CD4-positive, alpha-beta T cell treated with Interleukin-15 for 1 hour (primary cell): ENCODE results near the gene SLC2A2.
"Not testable (repeated sequence)": the region's sequence is repeated elsewhere in the genome, so short reads cannot be mapped to it uniquely, and the experiment has no call there.

Experiments used
- DNase-seq: peaks from one replicate; pipeline ENCODE4 v3.0.0-alpha.2; 2020

SLC2A2 gene

GRCh38 chr3:170980399-170980798 is 46.1 kb downstream of the SLC2A2 start:
- no peak for DNase-seq

- no peak for DNase-seq
Observed at GRCh38 chr3:170977949-170978745, 48.4 kb downstream of the SLC2A2 start.

GRCh38 chr3:170976190-170976519 is 50.4 kb downstream of the SLC2A2 start:
- DNase-seq, result no peak

DNA sequence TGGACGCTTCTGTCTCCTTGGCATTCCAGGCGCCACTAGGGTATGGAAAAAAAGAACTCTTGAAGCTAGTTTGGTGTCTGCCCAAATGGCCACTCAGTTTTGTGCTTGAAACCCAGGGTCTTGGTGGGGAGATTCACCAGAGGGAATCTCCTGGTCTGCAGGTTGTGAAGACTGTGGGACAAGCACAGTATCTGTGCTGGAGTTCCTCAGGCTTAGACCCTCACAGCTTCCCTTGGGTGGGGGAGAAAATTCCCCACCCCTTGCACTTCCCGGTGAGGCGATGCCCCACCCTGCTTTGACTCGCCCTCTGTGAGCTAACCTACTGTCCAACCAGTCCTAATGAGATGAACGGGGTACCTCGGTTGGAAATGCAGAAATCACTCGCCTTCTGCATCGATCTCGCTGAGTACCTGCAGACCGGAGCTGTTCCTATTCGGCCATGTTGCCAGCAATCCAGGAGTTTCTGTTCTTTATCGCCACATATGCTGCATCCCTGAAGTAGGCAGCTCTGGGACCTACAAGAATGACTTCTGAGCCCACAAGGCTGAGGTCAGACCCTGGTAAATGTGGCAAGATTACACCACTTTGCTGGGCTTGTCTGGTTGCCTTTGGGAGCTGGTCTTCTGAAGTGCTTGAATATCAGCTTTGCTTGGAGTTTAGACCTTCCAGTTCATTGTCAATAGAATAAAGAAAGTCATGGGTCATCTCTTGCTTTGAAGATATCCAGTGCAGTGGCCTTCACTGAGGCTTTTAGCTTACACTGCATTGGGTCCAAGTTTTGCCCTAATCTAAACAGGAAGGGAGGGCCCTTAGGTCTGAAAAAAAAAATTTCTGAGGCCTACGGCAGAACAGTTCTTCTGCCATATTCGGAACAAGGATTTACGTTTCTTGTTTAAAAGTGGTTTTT is 51.0 kb downstream of the SLC2A2 start:
- DNase-seq, result no peak

GRCh38 chr3:170974872-170975271 is 51.6 kb downstream of the SLC2A2 start:
- no peak for DNase-seq

- not testable (repeated sequence) for DNase-seq
Observed at GRCh38 chr3:170972917-170973316, 53.6 kb downstream of the SLC2A2 start.

DNA sequence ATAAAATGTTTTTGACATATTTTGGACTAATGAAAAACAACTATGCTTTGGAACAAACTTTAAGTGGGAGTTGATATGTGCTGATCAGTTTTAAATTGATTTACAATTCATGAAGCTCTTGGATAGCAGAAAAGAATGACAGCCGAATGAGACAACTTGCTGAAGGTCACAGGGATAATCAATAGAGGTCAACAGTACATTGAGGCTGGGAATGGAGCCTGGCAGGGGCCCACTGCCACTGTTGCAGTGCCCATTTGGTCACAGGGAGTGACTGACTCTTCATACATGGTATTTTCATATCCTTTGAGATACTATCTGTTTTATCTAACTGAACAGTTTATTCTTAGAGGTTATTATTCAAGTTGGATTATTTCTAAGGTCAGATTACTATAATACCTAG is 59.4 kb downstream of the SLC2A2 start:
- no peak for DNase-seq

- DNase-seq, result no peak
Observed at GRCh38 chr3:170966495-170966894, 60.0 kb downstream of the SLC2A2 start.

DNA sequence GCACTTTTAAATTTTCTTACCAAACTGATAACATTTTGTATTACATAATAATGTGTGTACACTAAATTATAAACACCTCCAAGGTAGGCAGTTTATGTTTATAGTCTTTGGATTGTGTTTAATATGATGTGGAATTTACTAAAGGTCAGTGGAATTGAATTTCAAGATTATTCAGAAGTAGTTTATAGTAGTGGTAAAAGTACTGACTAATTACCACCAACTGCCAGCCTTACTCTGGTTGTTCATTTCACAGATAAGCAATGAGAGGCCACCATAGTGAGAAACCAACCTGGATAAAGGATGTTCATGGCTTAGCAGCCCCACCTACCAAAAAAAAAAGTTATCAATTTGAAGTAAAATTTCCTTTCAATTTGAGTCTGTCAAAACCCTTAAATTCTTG is 64.1 kb downstream of the SLC2A2 start:
- DNase-seq, result no peak

DNA sequence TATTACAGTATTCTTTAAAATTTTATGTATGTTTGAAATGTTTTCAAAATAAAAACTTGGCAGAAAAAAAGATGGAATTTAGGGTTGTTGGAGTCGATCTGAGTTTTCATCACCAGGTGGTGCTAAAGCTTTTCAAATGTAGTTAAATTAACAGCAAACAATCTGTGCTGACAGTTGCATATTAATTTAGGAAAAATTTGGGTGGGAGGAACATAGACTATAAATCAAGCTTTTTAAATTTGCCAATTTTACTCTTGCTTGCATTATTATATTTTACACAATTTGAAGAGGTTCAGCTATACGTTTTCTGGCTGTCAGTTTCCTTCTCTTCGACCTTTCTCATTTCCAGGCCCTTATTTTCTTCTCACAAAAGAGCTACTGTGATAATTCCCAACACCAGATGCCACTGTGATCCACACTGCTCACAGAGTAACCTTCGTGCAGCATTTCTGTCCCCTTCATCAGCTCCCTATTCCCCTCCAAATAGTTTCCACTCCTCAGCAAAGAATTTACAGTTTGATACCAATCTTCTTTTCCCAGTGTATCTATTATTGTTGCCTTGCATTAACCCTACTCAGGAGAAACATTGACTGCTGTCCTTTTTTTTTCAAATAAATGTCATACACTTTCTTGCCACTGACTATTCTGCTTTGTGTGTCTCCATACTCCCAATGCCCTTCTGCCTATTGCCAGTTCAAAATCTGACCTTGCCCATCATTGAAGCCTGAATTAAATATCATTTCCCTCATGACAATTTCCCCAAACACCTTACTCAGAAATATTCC is 64.7 kb downstream of the SLC2A2 start:
- DNase-seq, result no peak

DNA sequence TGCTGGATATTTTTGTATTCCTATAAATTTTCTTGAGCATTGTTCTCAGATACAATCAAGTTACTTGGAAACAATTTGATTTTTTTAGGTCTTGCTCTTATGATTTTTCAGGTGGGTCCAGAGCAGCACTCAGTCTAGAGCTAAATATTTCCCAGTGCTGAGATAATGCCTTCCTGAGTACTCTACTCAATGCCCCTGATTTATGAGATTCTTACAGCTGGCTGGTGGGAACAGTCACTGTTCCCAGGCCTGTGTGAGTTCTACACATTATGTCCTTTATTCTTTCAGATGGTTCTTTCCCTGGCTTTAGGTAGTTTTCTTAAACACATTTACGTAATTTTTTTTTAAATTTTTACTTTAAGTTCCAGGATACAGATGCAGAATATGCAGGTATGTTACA is 67.1 kb downstream of the SLC2A2 start:
- DNase-seq, result no peak

GRCh38 chr3:170956647-170957046 is 69.9 kb downstream of the SLC2A2 start:
- no peak for DNase-seq

DNA sequence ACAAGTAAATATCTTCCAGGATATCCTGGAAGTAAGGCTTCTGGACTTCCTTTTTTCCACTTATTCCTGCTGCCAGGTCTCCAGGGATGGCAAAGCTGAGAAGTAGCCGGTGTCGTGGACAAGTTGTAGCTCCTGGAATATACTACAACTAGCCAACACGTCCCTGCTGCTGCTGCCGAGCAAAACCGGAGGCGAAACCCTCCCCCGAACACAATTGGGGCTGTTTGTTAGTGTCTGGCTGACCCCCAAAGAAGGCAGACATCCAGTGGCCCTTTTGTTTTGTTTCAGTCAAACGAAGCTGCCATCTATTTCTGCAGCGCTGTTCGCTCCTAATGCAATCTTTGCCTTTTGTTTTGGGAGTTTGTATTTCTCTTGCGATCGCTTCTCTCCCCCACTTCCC is 72.8 kb downstream of the SLC2A2 start:
- no peak for DNase-seq

DNA sequence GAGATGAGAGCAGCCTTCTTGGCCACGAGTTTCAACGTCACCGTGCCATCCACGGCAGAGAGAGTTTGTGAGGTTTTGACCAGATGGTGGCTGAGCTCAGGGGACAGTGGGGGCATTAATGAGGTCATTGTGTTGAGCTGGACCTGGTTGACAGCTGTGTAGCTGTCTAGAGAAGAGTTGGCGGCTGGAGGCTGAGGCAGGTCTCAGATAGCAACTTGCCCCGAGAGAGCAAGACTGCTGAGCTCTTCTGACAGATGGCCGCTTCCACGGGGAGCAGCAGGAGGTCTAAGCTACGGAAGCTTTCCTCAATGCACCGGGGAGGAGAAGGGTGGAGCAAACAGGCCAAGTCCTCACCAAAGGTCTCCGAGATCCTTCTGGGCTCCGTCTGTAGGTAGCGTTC is 73.3 kb downstream of the SLC2A2 start:
- DNase-seq, result no peak

- DNase-seq, result no peak
Observed at GRCh38 chr3:170949211-170949610, 77.3 kb downstream of the SLC2A2 start.

DNA sequence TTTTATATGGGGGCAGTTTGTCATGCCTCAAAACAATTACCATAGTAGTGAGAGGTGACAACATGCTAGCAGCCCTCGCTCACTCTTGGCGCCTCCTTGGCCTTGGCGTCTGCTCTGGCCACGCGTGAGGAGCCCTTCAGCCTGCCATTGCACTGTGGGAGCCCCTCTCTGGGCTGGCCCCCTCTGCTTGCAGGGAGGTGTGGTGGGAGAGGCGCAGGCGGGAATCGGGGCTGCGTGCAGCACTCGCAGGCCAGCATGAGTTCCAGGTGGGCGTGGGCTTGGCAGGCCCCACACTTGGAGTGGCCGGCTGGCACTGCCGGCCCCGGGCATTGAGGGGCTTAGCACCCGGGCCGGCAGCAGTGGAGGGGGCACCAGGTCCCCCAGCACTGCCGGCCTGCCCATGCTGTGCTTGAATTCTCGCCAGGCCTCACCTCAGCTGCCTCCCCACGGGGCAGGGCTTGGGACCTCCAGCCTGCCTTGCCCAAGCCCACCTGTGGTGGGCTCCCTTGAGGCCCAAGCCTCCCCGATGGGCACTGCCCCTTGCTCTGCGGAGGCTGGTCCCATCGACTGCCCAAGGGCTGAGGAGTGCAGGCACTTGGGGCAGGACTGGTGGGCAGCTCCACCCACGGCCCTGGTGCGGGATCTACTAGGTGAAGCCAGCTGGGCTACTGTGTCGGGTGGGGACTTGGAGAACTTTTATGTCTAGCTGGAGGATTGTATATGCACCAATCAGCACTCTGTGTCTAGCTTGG is 79.3 kb downstream of the SLC2A2 start:
- DNase-seq, result no peak
